ENCODE results near the gene PLXDC2.

The PLXDC2 gene

DNA sequence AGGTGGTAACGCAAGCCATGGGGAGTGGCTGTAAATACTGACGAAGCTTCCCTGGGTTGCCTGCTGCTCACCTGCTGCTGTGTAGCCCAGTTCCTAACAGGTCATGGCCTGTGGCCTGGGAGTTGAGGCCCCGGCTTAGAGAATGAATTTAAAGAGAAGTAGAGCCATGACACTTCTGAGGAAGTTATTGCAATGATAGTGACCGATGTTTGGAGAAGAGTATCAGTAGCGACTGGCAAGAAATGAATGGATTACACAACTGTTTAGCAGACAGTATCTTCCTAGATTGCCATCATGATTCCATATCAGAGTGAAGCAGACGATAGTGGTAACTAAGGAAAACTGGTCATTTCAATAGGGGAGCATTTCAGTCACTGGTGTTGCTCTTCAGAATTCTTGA is 249.6 kb downstream of the PLXDC2 start:
- DNase-seq: no peak

DNA sequence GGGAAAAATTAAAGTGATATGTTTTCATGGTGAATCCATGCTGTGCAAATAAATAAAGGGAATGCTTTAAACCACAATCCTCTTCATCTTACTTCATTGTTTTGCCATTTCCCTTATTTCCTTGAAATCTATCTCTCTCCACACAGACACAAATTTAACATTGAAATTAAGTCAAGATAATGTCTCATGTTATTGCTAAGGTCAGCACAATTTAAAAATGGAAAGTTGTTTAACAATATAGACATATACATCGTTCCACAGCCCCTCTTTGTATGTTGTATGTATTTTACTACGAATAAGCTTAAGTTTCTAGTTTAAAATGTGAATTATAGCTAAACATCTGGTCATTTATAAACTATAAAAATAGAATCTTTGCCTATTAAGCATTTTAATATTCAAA is 256.9 kb downstream of the PLXDC2 start:
- no peak for DNase-seq

DNA sequence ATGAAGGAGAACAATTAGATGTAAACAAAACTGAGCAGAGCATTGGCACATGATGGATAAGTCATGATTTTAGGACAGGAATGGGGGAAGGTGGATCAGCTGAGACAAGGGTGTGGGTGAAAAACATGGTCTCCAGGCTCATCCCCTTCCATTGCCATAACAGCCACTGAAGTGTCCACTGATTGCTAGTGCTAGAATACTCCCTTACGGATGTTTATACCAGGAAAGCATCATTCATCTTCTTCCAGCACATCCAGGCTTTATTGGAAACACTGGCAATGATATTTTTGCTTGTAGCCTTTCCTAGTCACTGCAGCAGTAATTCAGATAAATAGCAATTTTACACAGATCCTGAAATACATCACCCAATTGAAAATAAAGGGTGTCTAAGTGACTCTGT is 259.5 kb downstream of the PLXDC2 start:
- no peak for DNase-seq

DNA sequence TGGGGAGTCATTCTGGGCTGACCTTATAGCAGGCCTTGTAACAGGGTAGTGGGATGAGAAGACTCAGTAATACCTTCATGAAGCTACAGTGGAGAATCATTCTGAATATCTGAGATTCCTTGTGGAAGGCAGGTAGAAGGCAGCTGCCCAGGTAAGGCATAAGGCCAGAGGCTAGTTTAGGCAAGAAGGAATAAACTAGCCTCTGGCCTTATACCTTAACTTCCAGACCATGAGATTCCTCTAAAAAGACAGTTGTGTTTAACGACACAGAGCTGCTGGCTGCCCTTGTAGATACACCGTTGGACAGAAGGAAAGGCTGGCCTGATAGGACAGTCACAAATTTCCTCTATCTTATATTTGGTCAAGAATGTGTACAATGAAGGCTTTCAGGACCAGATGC is 268.2 kb downstream of the PLXDC2 start:
- no peak for DNase-seq

DNA sequence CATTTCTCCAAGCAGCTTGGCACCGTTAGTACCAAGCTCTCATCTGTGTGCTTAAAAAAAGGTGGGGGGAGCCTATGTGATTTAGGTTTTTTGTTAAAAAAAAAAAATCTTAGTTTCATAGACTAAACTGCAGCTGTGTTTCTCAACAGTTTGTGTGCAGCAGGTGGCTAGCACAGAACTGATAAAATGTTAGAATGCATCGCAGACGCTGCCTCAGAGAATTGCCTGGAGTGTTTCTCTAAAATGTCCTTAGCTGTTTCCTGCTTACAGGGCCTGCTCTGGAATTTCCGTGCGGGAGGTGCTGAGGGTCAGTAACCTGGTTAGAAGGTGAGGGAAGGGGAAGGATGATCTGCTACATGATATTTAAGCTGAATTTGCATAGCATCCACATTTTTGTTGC is 268.9 kb downstream of the PLXDC2 start:
- no peak for DNase-seq

DNA sequence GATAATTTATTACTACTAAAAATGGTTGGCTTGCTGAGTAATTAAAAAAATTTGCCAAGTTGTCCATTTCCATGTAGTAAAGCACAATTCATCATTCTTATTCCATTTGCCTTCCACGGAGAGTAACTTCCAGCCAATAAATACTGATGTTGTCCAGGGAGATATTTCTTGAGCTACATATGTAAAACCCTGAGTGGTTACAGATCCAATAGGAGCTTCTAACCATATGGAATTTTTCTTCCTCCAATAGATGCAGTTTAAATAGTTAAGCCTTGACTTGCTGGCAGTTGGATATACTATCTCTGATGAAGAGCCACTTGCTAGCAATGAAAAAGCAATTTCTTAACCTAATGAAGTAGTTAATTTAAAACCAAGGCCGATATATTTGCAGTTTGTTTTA is 271.1 kb downstream of the PLXDC2 start:
- DNase-seq: no peak

DNA sequence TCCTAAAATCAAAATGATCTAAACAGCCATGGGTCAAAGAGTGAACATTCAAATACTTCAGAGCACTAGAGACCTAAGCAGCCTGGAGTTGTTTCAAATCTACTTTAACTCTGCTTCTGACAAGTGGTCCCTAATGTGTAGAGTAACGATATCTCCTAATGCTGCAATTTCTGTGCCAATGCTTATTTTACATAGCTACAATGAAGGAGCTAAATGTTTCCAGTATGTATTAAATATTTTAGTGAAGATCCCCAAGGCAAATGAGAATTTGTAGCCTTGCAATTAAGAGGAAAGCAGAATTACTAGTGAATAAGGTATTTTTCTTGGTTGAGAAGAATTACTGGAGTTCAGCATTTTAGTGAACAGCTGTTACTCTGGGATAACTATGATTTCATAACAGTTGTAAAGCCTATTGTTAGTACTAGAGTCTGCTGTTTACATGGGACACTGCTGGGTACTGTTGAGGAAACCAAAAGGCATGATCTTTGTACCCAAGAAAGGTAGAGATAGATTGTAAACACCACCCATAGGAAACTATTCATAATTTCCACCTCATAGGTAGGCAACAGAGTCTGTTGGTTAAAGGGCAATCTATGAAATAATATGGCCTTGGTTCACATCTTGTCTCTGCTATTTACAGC is 271.9 kb downstream of the PLXDC2 start:
- no peak for DNase-seq

DNA sequence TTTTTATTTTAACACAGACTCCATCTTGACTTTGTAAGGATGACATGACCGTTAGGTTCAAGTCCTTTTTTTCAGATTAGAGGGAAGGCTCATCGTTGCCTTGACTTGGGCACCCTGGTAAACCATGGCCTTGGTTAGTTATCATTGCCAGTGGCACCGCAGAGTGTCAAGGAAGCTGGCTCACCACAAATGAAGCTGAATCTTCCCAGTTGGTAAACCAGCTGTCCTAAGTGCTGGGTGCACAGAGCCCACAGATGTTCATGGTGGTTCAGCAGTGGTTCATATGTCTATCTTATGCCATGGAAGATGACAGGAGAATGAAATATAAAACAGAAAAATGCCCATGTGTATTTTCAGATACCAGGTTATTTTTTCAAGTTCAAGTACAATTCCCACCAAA is 273.6 kb downstream of the PLXDC2 start:
- no peak for DNase-seq

DNA sequence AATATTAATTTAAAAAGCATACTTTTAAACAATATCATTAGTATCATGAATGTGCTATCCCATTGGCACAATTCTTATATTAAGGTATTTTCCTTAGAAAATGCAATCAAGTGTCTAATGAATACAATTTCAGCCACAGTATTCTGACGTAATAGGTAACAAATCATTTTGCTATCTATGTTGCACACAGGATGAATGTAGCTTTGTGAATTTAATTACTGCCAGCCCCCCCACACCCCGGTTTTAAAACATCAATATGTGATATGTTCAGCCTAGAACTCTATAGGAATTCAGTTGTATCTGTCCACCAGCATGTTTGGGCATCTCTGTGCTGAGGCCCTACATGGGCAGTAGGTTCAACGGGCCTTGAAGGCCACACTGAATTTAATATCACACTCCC is 274.6 kb downstream of the PLXDC2 start:
- no peak for DNase-seq

DNA sequence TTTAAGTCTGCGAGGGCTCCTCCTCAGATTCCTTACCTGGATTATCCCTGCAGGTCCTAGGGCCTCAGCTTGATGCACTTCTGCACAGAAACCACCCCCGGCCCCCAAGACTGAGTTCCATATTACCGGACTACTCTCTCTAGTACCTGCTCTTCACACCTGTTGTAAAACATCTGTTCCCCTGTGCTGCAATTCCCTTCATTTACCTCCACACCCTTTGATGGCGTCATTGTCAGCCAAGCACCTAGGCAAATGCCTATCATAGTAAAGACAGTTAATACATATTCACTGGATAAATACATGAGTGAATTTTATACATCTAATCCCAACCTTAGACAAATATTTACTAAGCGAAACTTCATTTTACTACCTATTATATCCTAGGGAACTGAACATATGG is 275.5 kb downstream of the PLXDC2 start:
- no peak for DNase-seq

DNA sequence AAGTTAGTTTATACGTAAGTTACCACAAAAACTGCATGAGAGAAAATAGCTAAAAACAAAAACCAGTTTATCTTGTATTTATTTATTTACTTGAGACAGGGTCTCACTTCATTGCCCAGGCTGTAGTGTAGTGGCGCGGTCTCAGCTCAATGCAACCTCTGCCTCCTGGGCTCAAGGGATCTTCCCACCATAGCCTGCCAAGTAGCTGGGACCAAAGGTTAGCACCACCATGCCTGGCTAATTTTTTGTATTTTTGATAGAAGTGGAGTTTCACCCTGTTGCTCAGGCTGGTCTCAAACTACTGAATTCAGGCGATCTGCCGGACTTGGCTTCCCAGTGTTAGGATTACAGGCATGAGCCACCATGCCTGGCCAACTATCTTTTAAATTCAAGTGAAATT is 277.4 kb downstream of the PLXDC2 start:
- DNase-seq: no peak

DNA sequence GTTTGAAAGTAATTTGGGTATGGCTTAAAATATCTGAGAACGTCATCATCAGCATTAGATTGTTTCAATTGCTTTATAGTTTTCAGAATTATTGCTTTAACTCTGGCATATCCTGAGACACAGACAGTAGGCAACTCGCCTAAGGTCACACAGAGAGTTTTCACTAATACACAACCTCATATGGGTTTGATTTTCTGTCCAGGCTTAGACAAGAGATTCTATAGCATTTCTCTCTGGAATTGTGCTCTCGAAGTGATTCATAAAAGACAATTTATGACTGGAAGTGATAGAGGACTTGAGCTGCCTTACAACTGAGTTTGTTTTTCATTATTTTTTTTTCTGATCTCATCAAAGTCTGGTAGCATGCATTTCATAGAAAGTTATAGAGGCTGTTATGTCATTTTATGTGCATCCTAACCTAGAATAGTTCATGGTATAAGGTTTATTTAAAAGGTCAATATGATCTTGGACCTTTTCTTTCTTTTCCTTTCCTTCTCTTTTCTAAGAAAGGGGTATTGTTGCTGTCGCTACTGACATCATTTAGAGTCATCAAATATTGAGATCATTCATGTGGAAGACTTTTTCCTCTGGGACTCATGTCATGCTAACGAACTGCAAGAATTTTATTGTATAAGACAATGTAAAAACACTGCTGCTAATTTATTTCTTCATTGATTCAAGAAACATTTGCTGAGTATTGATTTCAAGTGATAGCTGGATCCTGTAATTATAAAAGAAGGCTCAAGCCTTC is 278.2 kb downstream of the PLXDC2 start:
- DNase-seq: no peak

DNA sequence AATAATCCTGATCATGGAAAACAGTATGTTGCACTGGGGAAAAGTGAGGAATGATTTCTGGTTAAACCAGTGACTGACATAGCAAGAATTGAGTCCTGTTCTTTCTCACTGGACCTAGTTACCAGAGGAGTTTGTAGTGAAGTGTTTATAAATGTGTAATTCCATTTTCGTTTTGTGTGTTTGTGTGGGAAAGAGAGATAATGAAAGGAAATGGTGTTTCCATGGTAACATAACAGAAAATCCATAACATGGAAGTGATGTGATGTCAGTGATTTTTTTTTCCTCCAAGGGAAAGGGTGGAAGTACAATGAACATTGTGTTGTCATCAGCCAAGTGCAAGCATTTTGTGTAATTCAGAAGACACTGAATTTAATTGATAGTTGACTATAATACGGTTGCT is 283.9 kb downstream of the PLXDC2 start:
- DNase-seq: no peak

DNA sequence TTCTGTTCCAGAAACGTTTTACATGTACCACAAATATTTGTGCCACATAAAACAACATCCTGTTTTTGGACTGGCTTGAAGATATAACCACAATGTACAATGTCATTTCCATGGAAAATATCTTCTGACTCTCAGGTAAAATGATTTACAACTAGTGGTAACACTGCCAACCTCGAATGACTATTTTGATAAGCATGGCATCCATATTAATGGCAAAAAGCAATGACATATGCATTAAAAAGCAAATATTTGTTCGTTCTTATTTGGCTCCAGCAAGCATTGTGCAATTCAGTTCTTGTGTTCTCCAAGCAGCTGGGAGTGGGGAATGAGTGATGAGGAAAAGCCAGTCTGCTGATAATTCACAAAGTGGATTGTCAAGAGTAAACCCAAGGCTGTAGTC is 289.0 kb downstream of the PLXDC2 start:
- no peak for DNase-seq

DNA sequence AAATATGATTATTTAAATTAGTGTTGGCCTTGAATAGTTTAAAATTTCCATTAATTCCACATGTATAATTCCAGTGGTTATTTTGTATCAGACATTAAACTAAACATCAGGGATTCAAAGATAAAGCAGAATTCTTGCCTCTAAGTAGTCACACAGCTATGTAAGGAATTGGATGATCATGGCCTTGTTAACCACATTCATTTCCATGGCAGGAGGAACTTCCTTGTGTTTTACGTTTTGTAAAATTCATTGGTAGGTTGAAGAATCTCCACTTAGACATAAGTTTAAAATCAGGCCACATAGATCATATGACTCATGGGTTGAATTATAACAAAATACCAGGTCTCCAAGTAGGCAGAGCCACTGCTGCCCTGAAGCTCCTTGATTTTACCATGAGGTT is 289.7 kb downstream of the PLXDC2 start:
- no peak for DNase-seq

DNA sequence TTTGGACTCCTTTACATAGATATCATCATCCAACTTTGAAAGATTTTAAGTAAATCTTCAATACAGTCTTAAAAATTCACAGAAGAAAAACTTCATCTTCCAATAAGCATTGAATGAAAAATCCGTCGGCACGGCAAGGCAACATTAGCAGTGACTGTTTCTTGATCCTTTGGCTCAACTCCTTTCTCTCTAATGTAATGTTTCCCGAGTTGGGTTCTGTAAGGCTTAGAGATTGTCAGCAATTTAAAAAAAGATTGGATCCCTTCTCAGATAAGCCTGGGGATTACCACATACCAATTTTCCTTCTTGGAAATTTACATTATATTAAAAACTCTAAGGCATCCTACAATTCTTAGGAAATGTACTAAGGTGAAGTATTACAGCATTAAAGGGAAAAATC is 291.8 kb downstream of the PLXDC2 start:
- DNase-seq: no peak

DNA sequence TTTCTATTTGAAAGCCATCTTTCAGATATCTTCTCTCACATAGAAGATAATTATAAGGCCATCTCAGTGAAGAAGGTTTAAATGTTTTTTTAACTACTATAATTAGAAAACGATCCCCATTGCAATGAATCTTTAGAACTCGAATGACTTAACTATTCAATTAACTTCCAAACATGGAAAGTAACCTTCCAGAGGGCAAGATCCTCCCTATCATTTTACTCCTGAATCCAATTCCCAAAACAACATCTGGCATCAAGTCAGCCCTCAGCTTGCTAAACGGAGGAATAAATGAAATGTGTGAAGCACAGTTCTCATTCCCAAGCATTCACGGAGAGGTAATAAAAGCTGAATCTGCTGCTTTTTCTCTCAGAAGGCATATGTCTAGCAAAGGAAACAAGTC is 293.4 kb downstream of the PLXDC2 start:
- no peak for DNase-seq

DNA sequence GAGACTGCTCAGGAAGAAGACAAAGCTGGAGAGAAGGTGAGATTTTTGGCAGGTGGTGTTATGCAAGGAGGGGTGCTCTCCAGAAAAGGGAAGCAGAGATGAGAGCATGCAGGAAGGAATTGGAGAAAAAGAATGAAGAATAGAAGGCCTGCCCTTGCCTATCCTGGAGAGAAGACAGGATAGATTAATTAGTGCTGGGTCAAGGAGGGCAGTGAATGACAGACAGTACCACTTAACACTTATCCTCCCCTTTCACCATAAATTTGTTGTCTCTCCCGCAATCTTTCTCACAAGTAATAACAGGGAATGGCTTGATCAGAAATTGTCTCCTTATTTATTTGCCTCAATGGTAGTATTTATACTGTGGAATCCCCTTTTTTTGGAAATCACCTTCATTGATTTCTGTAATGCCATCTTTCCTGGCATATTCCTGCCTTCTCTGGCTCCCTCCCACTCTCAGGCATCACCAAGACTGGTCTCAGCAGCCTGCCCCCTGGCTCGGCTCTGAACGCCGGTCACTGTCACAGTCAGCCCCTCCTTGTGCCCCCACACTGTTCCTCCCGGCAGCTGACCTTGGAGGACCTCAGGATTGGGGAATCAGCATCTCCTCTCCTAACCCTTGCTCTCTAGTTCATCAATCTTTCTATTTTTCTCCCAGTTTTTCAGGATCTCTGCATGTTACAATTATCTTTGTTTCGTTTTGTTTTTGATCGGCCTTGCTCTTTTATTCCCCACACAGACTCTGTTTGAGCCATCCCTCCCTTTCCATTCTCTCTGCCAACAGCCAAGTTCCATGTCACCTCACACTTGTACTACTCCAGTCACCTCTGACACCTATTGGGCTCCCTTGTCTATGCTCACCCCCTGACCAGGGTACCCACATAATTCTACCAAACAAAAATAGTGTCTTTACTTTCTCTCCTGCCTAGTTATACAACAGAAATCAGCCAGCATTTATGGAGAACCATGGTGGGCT is 294.2 kb downstream of the PLXDC2 start:
- no peak for DNase-seq

DNA sequence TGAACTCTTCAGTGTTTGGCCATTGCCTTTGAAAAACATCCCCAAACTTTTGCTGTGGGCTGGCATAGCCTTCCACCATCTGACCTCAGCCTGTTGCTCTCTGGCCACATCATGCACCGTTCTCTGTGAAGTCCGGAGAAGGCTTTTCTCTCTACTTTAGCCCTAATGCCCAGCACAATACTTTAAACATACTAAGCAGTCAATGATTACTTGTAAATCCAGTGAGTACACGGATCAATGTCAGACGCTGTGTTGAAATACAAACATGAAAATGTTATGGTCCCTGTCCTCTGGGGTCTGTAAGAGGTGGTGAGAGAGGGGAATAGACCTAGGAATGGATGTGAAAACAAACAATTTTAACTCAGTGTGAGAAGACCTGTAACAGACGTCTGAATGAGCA is 297.9 kb downstream of the PLXDC2 start:
- no peak for DNase-seq

DNA sequence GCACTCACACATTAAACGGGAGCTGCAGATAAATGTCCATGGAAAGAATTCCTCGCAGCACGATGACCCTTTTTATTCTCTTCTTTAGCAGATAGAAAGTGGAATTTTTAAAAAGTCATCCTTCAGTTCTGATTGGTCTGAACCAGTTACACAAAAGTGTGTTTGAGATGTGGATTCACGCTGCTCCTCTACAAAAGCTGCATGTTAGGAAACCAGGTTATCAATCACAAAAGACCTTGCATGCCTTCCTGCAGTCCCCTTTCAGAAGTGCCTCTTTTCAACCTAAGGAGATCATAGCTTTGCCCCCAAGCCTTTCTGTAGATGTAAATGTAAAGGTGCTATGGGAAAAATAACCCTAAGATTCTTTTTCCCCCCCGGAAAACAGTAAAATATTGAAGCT is 299.7 kb downstream of the PLXDC2 start:
- DNase-seq: no peak

DNA sequence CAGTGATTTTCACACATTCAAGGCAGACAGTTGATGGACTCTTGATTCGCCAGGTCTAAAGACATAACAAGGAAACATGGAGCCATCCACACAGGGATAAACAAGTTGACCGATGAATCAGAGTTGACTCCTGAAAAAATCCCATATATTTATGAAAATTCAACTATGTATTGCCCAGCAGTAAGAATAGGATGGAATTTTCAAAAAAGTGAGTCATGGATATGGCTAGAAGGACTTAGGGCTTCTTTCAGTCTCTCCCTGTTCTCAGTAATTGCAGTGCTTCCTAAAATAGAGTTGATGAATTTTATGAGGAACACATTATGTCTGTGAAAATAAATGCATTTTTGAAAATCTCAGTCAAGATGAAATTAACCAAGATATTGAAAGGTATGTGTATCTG is 301.2 kb downstream of the PLXDC2 start:
- DNase-seq: no peak

DNA sequence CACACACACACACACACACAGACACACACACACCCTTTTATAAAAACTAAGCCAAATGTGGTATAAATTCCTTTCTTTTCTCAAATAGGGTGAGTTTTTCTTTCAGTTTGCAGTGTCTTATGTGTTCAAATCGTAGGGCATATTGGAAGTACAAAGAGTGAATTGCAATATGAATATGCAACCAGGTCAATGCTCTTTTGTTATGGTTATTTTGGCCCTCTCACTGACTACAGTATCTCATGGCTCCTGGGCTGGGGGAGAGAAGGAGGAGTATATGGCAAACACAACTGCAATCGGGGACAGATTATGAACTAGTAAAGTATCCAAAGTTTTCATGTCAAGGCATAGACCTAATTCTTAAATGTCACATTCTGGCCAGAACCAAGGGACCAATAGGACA is 301.9 kb downstream of the PLXDC2 start:
- no peak for DNase-seq

DNA sequence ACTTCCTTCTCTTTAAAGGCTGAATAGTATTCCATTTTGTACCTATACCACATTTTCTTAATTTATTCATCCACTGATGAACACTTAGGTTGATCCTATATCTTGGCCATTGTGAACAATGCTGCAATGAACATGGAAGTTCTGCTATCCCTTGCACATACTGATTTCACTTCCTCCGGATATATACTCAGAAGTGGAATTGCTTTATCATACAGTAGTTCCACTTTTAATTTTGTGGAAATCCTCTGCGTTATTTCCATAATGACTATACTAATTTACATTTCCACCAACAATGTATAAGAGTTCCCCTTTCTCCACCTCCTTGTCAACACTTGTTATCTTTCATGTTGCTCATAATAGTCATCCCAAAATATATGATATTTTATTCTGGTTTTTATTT is 312.6 kb downstream of the PLXDC2 start:
- DNase-seq: no peak

DNA sequence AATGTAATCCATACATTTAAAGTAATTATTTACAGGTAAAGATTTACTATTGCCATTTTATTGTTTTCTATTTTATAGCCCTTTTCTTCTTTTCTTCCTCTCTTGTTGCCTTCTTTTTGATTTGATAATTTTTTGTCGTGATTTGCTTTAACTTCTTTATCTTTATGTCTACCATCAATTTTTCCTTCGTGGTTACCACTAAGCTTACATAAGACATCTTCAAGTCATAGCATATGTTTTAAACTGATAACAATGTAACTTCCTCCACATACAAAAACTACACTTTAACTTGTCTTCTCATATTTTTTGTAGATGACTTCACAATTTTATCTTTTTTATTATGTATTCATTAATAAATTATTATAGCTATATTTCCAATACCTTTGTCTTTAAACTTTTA is 316.6 kb downstream of the PLXDC2 start:
- DNase-seq: no peak

Data from NCI-H187 (cell line).